AG20443 (cell line): ENCODE measurements around the gene DENND4B.
"Not testable (repeated sequence)": the region's sequence is repeated elsewhere in the genome, so short reads cannot be mapped to it uniquely, and the experiment has no call there.

Experiments used
- DNase-seq: peaks from one replicate; pipeline ENCODE4 v3.0.0; 2012; ENCODE audit warnings: low spot score, mixed read lengths

DENND4B gene, protein sequence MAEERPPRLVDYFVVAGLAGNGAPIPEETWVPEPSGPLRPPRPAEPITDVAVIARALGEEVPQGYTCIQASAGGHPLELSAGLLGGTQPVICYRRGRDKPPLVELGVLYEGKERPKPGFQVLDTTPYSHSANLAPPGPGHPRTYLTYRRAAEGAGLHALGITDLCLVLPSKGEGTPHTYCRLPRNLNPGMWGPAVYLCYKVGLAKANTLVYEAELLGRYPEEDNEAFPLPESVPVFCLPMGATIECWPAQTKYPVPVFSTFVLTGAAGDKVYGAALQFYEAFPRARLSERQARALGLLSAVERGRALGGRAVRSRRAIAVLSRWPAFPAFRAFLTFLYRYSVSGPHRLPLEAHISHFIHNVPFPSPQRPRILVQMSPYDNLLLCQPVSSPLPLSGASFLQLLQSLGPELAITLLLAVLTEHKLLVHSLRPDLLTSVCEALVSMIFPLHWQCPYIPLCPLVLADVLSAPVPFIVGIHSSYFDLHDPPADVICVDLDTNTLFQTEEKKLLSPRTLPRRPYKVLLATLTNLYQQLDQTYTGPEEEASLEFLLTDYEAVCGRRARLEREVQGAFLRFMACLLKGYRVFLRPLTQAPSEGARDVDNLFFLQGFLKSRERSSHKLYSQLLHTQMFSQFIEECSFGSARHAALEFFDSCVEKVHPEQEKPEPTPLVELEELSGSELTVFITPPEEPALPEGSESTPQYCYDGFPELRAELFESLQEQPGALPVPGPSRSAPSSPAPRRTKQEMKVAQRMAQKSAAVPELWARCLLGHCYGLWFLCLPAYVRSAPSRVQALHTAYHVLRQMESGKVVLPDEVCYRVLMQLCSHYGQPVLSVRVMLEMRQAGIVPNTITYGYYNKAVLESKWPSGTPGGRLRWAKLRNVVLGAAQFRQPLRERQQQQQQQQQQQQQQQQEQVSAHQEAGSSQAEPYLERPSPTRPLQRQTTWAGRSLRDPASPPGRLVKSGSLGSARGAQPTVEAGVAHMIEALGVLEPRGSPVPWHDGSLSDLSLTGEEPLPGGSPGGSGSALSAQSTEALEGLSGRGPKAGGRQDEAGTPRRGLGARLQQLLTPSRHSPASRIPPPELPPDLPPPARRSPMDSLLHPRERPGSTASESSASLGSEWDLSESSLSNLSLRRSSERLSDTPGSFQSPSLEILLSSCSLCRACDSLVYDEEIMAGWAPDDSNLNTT (N-terminal part only)

DNA sequence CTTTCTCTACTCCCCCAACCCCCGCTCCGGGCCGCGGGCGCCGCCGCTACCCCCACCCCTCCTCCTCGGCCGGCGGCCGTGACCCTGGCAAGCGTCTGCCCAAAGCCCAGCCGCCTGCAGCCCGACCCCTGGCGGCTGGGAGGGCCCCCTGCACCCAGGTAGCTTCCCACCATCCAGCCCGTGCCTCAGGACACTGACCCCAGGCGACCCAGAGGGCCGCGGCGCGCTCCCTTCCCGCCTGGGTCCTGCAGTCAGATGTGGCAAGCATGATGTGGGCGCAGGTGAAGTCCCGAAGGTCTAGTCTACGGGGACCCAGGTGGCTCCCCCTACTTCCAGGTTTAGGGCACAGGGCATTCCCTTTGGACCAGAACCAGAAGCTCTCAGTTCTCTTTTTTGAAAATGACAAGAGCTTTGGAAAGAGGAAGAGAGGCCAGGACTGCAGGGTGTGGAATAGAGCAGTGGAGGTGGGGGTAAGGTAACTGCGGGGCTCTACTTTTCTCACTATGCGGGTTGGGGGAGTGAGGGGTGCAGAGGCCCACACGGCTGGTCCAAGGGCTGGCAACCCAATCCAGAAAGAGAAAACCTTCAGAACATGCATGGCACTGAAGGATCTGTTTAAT is at the start of gene DENND4B:
TSS of gene DENND4B (minus strand) at position 97 of the 620 bp plus-strand sequence. CDS start 2,344 bp downstream, outside the sequence.
- peak; percentile 97 for DNase-seq

DNA sequence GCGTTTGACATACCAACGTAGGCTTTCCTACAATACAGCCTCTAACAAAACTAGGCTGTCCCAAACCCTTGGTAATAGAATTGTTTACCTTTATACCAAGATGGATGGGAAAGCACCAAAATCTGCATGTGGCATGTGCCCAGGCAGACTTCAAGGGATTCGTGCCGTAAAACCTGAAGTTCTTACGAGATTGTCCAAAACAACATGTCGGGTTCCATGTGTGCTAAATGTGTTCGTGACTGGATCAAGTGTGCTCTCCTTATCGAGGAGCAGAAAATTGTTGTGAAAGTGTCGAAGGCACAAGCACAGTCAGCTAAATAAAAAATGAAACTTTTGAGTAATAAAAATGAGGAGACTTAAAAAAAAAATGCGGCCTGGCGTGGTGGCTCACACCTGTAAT is 49.1 kb upstream of the DENND4B start:
- DNase-seq, result no peak

DNA sequence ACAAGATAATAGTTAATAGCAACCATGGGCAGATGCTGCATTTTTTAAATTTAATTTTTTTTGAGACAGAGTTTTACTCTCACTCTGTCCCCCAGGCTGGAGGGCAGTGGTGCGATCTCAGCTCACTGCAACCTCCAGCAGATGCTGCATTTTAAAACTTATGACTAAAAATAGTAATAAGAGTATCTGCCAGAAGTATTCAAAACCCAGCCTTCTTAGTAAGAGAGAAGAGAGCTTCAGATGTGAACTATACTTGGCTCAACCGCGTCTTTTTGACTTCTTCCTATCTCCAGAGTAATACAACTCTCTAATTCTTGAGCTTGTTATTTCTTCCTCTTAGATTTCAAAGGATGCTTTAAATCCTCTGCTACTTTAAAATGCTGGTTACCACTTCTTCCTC is 48.7 kb upstream of the DENND4B start:
- DNase-seq, result no peak

DNA sequence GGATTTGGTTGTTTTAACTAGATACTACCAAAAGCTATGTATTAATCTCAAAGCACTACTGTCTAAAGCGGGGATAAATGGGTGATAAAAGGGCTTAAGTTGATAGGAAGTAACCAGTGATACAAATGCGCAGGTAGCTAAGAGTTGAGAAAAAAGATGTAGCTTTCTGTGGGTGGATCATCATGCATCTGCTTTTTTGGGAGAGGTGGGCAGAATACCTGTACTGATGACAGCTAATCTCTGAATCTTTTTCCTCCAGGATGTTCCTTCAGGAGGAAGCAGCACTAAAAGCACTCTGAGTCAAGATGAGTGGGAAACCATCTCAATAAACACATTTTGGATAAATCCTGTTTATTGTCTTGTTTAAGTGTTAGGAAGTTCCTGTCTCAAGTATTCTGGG is 45.3 kb upstream of the DENND4B start:
- no peak for DNase-seq

DNA sequence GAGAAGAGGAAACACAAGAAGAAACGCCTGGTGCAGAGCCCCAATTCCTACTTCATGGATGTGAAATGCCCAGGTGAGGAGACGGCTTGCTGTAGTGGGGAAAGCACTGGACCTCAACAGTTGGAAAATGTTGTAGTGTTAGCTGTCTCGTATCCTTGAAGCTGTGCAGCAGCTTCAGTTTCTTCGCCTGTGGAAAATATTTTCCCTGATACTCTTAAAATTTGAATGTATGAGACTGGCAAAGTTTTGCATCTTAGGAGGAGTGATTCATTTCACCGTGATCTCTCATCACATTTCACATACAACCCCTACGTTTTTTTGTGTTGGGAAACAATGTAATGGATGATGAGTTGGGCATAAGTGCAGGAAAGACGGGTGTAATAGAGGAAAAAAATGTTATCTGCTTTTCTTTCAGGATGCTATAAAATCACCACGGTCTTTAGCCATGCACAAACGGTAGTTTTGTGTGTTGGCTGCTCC is 44.7 kb upstream of the DENND4B start:
- DNase-seq, result no peak

DNA sequence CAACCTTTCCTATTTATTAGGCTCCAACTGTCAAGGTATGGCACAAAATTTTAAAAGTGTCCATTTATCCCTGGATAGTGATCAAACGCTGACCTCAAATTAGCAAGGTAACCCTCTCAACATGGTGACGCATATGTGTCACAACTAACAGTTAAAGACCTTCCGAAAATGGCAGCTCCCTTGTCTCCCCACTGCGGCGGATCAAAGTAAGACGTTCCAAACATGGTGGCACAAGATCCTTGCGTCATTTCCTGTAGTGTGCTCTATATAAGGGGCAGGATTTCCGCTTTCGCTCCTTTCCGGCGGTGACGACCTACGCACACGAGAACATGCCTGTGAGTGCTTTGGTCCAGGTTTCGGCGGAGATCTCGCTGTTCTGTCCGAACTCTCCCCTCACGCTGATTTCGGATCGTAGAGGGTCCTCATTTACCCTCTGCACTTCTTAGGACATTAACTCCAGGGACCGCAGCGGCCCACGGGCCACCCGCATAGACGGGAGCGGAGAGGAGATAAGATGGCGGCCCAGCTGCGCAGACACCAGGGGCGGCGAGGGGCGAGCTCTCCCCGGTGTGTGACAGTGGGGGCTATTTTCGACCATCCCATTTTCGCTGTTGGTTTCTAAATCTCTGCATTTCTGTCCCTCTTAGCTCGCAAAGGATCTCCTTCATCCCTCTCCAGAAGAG is 44.1 kb upstream of the DENND4B start, which contains the start of gene RPS27:
TSS of gene RPS27 (plus strand) at position 295 of the 683 bp plus-strand sequence. CDS start at position 330, 35 bp downstream.
- peak; percentile 95 for DNase-seq

DNA sequence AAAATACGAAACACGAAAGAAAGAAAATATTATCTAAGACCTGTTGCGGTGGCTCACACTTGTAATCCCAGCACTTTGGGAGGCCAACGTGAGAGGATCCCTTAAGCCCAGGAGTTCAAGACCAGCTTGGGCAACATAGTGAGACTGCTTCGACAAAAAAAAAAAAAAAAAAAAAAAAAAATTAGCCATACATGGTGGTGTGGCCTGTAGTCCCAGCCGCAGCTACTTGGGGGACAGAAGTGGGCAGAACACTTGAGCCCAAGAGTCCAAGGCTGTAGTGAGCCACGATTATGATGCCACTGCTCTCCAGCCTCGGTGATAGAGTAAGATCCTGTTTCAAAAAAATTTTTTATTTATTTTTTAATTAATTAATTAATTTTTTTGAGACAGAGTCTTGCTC is 41.1 kb upstream of the DENND4B start:
- no peak for DNase-seq

DNA sequence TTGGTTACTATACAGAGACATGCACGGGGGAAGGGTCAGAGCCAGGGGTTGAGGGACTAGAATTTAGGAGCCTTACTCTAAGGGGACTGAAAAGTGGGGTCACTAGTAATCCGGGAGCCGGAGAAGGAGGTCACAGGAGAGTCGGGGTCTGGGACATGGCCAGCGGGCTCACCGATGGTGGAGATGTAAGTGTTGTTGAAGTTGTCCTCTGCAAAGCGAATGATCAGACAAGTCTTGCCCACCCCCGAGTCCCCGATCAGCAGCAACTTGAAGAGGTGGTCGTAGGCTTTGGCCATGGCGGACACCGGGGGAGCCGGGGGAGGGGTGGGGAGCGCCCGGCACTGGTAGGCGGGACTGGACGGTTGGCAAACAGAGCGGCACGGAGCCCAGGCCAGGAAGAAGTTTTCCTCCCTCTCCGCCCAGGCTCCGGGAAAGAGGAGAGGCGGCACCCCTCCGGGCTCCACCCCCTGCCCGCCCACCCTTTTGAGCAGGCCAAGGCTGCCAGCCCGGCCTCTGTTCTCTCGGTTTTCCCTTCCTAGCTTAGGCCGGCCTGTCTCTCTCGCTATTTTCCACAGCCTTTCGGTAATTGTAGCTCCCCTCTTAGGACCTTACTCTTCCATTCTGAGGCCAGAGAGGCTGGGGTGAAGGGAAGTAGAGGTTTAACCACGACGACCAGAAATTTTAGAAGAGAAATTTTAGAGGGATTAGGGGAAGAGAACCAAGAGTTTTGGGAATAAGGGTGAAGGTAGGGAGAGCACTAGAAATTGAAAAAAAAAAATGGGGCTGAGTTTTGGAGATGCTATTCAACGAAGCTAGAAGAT is 39.6 kb upstream of the DENND4B start, which contains the start of gene RAB13:
TSS of gene RAB13 (minus strand) at position 399 of the 821 bp plus-strand sequence. CDS start at position 296, 103 bp downstream.
- peak; percentile 95 for DNase-seq

DNA sequence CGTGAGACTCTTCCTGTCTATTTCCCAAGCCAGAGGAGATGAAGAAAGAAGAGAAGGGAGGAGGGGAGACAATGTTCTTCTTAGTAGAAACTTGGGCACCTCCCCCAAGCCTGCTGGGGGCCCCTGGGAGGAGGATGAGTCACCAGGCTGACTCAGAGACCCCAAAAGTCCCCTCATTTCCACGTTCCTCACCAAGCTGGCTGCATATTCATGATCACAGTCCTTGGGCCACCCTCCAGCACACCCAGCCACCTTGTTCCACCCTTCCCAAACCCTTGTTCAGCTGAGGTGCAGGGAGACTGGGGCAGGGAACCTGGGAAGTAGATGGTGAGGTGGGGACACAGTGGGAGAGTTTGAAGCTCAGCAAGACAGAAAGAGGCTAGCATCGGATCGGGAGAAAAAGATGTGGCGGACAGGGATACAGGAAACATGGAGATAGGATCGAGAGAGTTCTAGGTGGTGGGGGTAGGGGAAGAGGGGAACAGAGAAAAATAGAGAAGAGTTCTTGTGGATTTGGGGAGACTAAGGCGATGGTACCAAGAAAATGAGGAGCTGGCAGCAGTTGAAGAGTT is 38.9 kb upstream of the DENND4B start:
- peak; percentile 46 for DNase-seq

DNA sequence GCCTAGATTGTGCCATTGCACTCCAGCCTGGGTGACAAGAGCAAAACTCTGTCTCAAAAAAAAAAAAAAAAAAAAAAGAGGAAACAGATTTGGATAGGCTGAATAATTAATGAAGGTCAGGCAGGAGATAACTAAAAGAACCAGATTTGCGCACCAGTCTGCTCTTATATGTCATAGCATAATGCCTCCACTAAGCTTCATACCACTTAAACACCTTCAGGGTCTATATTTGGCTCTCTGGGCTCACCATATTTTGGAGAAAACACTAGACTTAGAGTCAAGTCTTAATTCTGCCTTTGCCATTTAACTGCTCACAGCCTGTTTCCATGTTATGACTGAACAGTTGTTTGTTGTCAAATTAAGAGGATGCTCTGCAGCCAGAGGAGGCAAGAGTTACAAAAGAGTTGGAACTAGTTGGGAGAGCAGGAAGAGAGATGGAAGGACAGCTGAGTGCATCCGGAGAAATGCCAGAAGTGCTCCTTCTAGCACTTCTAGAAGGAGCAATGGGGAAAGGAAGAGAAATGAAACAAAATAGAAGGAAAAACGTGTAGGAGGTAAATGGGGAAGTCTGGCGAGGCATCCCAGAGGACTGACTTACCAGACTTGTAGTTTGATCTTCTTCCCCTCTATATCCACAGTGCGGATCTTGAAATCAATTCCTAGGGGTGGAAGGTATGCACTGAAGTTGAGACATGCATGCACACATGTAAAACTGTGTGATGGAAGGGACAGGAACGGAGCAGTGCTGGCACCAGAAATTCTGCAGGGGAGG is 37.8 kb upstream of the DENND4B start:
- DNase-seq, result no peak

DNA sequence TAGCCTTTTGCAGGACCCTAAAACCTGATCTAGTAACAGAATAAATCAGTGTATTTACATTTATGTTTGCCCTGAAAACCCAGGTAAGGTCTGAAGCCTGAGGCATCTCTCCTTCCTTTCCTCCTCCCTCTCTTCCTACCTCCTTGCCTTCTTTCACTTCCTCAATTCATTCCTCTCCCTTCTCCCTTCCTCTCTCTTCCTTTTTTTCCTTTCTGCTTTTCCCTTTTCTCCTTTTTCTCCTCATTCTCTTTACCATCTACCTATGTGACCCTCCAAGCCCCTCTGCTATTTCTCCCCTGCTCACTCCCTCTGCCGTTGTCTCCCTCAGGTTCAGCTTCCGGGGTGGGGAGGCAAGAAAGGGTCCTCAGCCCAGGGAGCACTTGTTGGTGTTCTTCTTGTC is 35.2 kb upstream of the DENND4B start:
- DNase-seq, result not testable (repeated sequence)

DNA sequence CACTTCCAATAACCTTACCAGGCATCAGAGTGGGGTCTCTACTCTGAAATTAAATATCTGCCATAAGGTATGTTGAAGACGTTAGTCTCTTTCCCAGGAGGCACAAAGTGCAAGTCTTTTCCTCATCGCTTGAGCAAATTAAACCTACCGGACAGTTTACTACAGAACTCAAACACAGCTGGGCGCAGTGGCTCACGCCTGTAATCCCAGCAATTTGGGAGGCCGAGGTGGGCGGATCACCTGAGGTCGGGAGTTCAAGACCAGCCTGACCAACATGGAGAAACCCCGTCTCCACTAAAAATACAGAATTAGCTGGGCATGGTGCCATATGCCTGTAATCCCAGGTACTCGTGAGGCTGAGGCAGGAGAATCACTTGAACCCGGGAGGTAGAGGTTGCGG is 32.6 kb upstream of the DENND4B start:
- not testable (repeated sequence) for DNase-seq

DNA sequence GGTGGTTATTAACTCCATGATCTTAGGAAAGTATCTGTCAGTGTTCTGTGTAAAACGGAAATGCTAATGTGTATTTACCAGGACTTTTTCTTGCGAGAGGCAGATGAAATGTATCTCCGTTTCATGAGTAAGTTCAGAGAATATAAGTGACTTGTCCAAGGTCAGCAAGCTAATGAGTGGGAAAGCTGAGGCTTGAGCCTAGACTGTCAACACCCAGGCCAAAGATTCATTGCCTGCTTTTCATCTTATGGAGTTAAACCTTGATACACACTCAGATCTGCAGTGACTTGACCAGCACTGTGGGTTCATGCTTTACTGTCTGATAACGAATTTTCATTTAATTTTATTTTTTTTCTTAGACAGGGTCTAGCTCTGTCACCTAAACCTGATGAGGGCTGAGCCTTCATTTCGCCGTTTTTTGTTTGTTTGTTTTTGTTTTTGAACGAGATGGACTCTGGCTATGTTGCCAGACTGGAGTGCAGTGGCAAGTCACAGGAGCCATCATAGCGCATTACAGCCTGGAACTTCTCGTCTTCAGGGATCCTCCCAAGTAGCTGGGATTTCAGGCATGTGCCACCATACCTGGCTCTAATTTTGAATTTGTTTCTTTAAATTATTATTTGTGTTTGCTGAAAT is 31.9 kb upstream of the DENND4B start:
- no peak for DNase-seq

DNA sequence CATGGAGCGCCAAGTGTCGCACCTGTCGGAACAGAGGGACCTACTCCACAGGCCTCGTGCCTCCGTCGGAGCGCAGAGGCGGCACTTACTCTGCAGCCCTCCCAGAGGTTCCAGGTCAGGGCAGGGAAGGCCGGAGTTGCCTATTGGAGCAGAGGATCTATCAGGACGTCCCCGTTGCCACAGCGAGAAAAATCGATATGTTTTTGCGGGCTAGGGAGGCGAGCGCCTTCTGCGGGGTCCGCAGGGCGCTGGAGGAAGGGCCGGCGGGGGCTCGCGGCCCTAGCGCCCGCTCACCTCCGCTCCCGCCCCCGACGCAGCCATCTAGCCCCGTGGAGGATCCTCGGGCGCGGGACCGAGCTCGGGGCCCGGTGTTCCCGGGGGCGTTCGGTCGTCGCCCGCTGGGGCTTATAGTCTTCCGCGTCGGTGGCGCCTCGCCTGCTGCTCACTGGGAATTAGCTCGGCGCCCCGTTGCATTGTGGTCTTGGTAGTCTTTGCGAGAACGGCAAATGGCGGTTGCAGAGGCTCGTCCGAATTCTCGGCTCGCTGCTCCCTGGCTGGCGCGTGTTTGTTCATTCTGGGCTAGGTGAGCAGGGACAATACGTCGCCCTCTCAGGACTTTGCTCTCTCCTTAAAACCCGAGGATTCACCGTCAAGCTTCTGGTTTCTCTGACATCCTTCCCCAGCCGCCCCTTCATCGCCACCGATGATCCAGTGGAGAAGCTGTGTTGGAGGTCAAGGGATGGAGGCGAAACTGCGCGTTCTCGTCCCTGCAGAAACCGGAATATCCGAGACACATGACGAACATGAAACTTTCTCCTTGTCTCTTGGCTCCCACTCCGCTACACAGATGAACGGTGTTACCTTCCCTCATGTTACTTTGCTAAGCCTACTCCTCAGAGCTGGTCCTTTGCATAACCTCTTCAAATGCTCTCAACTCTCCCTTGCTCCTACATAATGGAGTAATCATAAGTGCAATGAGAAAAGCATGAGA is 31.0 kb upstream of the DENND4B start, which contains the start of gene JTB:
TSS of gene JTB (minus strand) at position 425 of the 991 bp plus-strand sequence. CDS start at position 3, 422 bp downstream.
- DNase-seq, result peak; percentile 90

DNA sequence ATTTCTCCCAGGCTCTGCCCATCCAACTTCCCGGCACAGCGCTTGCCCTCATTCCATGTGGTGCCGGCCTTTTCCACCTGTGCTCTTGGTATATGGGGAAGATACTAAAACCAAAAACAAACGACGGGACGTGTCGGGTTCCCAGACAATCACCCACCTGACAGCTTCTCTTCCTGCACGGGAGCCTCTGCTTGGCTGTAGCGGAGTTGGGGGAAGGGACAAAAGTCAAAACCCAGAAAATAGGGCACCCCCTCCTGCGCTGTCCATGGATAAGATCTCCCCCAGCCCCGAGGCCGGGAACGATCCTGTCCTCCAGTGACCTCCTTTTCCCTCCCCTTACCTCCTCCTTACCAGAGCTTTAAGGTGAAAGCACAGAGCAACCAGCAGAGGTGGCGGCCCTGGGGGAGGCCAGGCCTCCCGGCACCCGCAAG is 30.3 kb upstream of the DENND4B start:
- DNase-seq, result no peak

DNA sequence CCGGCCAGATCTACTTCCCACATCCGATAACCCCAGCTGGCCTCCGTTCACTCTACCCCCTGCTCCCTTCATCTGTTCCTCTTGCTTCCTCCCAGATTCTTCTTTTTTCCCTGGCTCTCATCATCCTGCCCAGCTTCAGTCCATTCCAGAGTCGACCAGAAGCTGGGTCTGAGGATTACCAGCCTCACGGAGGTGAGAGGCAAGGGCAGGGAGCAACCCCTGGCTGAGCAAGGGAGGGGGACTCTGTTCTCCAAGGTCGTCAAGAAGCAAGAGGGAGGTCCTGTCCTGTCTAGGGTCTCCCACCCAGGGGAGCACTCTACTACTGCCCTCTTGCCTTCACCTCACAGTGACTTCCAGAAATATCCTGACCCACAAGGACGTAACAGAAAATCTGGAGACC is 27.0 kb upstream of the DENND4B start:
- no peak for DNase-seq

DNA sequence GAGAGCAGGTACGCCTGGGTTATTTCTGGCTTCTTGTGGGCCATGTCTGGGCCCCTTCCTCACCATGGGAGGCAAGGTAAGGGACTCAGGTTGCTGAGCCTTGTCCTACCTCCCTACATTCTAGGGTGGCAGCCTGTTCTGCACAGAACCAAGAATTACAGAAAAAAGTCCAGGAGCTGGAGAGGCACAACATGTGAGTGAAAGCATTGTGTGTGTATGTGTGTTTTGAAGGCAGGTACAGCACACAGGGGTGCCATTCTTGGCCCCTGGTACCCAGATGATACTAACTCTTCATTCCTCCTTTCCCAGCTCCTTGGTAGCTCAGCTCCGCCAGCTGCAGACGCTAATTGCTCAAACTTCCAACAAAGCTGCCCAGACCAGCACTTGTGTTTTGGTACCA is 26.6 kb upstream of the DENND4B start:
- DNase-seq, result no peak
